Frontal cortex (tissue), 1 donor: Measurements from ENCODE around the gene PLD5. TPM values are rescaled to one million over a fixed set of nuclear protein-coding genes. Genes with fewer than 3 reads are reported as not detected.

Experiments used
- small RNA-seq: library from RNA; depleted of rRNA; stranded (forward); fragments of <200 nt; gene quantifications from one replicate; pipeline ENCODE3, GENCODE V24; 2014
- total RNA-seq: library from RNA; depleted of rRNA; stranded (reverse); fragments of >200 nt; gene quantifications from one replicate; pipeline ENCODE4 v1.2.3, GENCODE V29; 2014

PLD5 gene
- total RNA-seq, 1 donor from 2014 or later: 2.0 TPM

Small RNA genes lying within 50 kb of the gene (small RNA-seq; reads per million reads assigned to genes)
- not detected for gene AL360271.2
- gene RN7SKP12: not detected
